Tibial artery (tissue), 4 donors: ENCODE measurements around the gene GPR135.

ENCODE experiments used
- DNase-seq, 2 donors: peaks; one replicate each; pipeline ENCODE4 v3.0.0-alpha.2; 2019
- H3K27ac ChIP-seq, 2 donors: fragments of 200-600 bp; sonication (generic) in 1 of 2; 1 replicate in 1 of 2; 2 replicates in 1 of 2; pipeline ENCODE4 v1.5.1; 2018 to 2019; ENCODE audit warnings: mild to moderate bottlenecking in 1 of 2
- H3K27me3 ChIP-seq, 2 donors: fragments of 200-600 bp; sonication (generic) in 1 of 2; one replicate each; pipeline versions ENCODE4 v1.5.1 to v1.6.0; 2016 to 2019
- H3K36me3 ChIP-seq, 3 donors: fragments of 200-600 bp; sonication (generic) in 2 of 3; one replicate each; pipeline ENCODE4 v1.5.1; 2016 to 2019; ENCODE audit warnings: mild to moderate bottlenecking in 2 of 3
- H3K4me1 ChIP-seq, 4 donors: fragments of 200-600 bp; sonication (generic) in 2 of 4; 1 replicate in 3 of 4; 2 replicates in 1 of 4; pipeline ENCODE4 v1.5.1; 2016 to 2019
- H3K4me3 ChIP-seq, 2 donors: fragments of 200-600 bp; sonication (generic) in 1 of 2; 1 replicate in 1 of 2; 2 replicates in 1 of 2; pipeline ENCODE4 v1.5.1; 2018 to 2019; ENCODE audit warnings: mild to moderate bottlenecking in 2 of 2
- H3K9me3 ChIP-seq, 3 donors: fragments of 200-600 bp; sonication (generic) in 1 of 3; one replicate each; pipeline ENCODE4 v1.5.1; 2016 to 2019
- intact Hi-C: fragments of 100-400 bp; cut with DNase I; formaldehyde crosslinking; loops from one replicate; pipeline ENCODE4 v1.15.0; 2023; ENCODE audit warnings: low total_unique reads
- TF ChIP-seq, protein P1 (sequence below), 2 experiments: fragments of 200-600 bp in 1 of 2; fragments of 450-650 bp in 1 of 2; IDR thresholded peaks; one replicate each; pipeline ENCODE4 v1.5.1; 2017 to 2019; ENCODE audit warnings: antibody characterized with exemption in 2 of 2, mild to moderate bottlenecking in 1 of 2, moderate library complexity in 1 of 2

The GPR135 gene

DNA sequence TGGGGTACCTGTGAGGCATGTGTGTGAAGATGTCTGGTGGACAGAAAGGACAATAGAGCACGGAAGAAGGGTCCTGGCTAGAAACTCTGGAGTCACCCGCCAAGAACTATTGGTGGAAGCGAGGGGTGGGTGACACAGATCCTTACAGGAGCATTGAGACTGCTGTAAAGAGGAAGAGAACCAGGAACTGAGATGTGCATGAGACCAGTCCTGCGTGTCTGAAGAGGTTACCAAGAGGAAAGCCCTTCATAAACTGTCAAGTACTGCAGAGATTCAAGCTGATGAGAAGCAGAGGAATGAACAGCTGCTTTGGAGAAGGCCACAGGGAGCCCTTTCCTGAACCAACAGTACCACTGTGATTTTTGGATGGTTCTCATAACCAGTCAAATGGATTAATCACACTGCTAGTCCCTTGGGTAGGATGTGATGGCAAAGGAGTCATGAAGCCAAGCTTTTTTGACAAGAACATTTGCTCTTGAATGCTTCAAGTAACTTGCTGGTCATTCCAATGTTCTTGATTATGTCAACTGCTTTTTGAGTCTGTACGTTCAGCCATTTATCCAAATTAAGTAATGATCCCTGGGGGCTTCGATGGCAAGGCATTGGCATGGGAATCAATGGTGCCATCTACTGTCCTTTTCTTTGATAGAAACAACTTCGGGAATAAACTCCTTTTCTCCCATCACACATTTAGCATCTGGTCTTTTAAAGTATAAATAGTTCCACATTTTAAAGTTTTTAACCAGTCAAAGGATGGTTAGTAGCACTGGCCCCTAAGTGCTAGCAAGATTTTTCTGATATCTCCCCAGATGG is 42.9 kb downstream of the GPR135 start:
- Histone ChIP-seq H3K4me3 (no peak overlapping the region), H3K9me3 (no peaks in the 10 kb centered on the region), H3K4me1 (peaks cover 0 to 77% (median 29%) of the 10 kb centered on the region in 4 donors), H3K36me3 (no peaks in the 10 kb centered on the region), H3K27ac (peak overlapping the region; percentile 62 to 72), H3K27me3 (no peaks in the 10 kb centered on the region)
- TF ChIP-seq, protein P1, sequence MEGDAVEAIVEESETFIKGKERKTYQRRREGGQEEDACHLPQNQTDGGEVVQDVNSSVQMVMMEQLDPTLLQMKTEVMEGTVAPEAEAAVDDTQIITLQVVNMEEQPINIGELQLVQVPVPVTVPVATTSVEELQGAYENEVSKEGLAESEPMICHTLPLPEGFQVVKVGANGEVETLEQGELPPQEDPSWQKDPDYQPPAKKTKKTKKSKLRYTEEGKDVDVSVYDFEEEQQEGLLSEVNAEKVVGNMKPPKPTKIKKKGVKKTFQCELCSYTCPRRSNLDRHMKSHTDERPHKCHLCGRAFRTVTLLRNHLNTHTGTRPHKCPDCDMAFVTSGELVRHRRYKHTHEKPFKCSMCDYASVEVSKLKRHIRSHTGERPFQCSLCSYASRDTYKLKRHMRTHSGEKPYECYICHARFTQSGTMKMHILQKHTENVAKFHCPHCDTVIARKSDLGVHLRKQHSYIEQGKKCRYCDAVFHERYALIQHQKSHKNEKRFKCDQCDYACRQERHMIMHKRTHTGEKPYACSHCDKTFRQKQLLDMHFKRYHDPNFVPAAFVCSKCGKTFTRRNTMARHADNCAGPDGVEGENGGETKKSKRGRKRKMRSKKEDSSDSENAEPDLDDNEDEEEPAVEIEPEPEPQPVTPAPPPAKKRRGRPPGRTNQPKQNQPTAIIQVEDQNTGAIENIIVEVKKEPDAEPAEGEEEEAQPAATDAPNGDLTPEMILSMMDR (IDR thresholded peaks at IDR 0.05), result peak in 1 of 2 experiments; percentile 30
- no peak for DNase-seq
- intact Hi-C loops, result loop anchor here (5.0 to 10.0 kb wide), 2 partner anchors 77 to 235 kb away; partner anchors contain the start of gene DAAM1

- peak overlapping the region; percentile 32 to 52 for H3K27ac ChIP-seq
Observed at GRCh38 chr14:59419303-59419702, 45.9 kb downstream of the GPR135 start.

GRCh38 chr14:59417311-59417710 is 47.9 kb downstream of the GPR135 start:
- intact Hi-C loops, result no loop called here
- TF ChIP-seq, protein P1 (IDR thresholded peaks at IDR 0.05), result no peak

More at GRCh38 chr14:59419303-59419702, 45.9 kb downstream of the GPR135 start:
- Histone ChIP-seq H3K27me3 (no peaks in the 10 kb centered on the region), H3K36me3 (no peaks in the 10 kb centered on the region), H3K4me1 (peaks cover 0 to 47% (median 19%) of the 10 kb centered on the region in 4 donors), H3K9me3 (no peaks in the 10 kb centered on the region), H3K4me3 (no peak overlapping the region)
- TF ChIP-seq, protein P1 (IDR thresholded peaks at IDR 0.05), result no peak
- no peak for DNase-seq
- intact Hi-C loops, result no loop called here

GRCh38 chr14:59415836-59416602 is 49.2 kb downstream of the GPR135 start:
- H3K36me3 ChIP-seq, result no peaks in the 10 kb centered on the region
- intact Hi-C loops, result no loop called here
- no peaks in the 10 kb centered on the region for H3K9me3 ChIP-seq
- TF ChIP-seq, protein P1 (IDR thresholded peaks at IDR 0.05), result no peak
- no peaks in the 10 kb centered on the region for H3K27me3 ChIP-seq
- peaks cover 0 to 18% (median 9%) of the 10 kb centered on the region in 4 donors for H3K4me1 ChIP-seq
- H3K4me3 ChIP-seq, result no peak overlapping the region
- no peak overlapping the region for H3K27ac ChIP-seq
- DNase-seq, result no peak

More at GRCh38 chr14:59417311-59417710, 47.9 kb downstream of the GPR135 start:
- no peak for DNase-seq
- no peaks in the 10 kb centered on the region for H3K27me3 ChIP-seq
- H3K9me3 ChIP-seq, result no peaks in the 10 kb centered on the region
- H3K4me1 ChIP-seq, result peaks cover 0 to 27% (median 11%) of the 10 kb centered on the region in 4 donors
- H3K4me3 ChIP-seq, result no peak overlapping the region
- H3K27ac ChIP-seq, result no peak overlapping the region
- no peaks in the 10 kb centered on the region for H3K36me3 ChIP-seq
